Mesothelial cell of epicardium (in vitro differentiated cells): ENCODE measurements around the gene CCDC159. TPM values are rescaled to one million over a fixed set of nuclear protein-coding genes. Genes with fewer than 3 reads are reported as not detected.

Experiments
- DNase-seq, 2 experiments: peaks; one replicate each; pipeline ENCODE4 v3.0.0; 2021; ENCODE audit warnings: low spot score in 2 of 2; ENCODE audit not compliant: unreplicated experiment in 2 of 2
- H3K27ac Mint-ChIP-seq: 2 replicates; pipeline ENCODE4 v1.8.0; 2021; ENCODE audit warnings: mixed read lengths
- H3K27me3 Mint-ChIP-seq: 2 replicates; pipeline ENCODE4 v1.8.0; 2021; ENCODE audit warnings: low read depth, mixed read lengths
- H3K36me3 Mint-ChIP-seq: 2 replicates; pipeline ENCODE4 v1.8.0; 2021; ENCODE audit warnings: mixed read lengths
- H3K4me1 Mint-ChIP-seq: 2 replicates; pipeline ENCODE4 v1.8.0; 2021; ENCODE audit warnings: mixed read lengths
- H3K4me3 Mint-ChIP-seq: 2 replicates; pipeline ENCODE4 v1.8.0; 2021; ENCODE audit warnings: mild to moderate bottlenecking, moderate library complexity, mixed read lengths
- H3K9me3 Mint-ChIP-seq: 2 replicates; pipeline ENCODE4 v1.8.0; 2021; ENCODE audit warnings: mixed read lengths
- total RNA-seq: library from RNA; stranded (reverse); gene quantifications from 3 replicates; pipeline ENCODE4 v1.2.1, GENCODE V29; 2021
- TF ChIP-seq, protein P1 (sequence below): fragments of 200-600 bp; sonication (generic); IDR thresholded peaks from one replicate; pipeline ENCODE4 v1.5.0; 2021; ENCODE audit warnings: antibody characterized with exemption; ENCODE audit not compliant: unreplicated experiment

Gene CCDC159
- total RNA-seq, 1 donor from 2014 or later = 29.6 TPM

DNA sequence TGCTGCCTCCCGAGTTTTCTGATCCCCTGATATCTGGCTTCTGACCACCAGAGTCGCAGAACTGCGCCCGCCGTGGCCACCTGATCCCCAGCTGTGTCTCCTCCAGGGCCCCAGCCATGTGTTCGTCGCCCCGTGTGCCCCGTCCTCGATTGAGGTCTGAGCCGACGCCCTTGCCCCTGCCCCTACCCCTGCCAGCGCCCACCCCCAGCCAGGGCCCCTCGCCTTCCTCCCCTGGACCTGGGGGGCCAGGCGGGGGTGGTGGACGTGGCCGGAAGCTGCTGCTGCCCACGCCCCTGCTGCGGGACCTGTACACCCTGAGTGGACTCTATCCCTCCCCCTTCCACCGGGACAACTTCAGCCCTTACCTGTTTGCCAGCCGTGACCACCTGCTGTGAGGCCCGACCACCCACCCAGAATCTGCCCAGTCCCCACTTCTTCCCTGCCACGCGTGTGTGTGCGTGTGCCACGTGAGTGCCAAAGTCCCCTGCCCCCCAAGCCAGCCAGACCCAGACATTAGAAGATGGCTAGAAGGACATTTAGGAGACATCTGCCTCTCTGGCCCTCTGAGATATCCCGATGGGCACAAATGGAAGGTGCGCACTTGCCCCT is 18.1 kb downstream of the CCDC159 start:
- H3K4me3 Mint-ChIP-seq = no peak overlapping the region
- no peak overlapping the region for H3K27ac Mint-ChIP-seq
- TF ChIP-seq, protein P1, sequence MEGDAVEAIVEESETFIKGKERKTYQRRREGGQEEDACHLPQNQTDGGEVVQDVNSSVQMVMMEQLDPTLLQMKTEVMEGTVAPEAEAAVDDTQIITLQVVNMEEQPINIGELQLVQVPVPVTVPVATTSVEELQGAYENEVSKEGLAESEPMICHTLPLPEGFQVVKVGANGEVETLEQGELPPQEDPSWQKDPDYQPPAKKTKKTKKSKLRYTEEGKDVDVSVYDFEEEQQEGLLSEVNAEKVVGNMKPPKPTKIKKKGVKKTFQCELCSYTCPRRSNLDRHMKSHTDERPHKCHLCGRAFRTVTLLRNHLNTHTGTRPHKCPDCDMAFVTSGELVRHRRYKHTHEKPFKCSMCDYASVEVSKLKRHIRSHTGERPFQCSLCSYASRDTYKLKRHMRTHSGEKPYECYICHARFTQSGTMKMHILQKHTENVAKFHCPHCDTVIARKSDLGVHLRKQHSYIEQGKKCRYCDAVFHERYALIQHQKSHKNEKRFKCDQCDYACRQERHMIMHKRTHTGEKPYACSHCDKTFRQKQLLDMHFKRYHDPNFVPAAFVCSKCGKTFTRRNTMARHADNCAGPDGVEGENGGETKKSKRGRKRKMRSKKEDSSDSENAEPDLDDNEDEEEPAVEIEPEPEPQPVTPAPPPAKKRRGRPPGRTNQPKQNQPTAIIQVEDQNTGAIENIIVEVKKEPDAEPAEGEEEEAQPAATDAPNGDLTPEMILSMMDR = no peak

DNA sequence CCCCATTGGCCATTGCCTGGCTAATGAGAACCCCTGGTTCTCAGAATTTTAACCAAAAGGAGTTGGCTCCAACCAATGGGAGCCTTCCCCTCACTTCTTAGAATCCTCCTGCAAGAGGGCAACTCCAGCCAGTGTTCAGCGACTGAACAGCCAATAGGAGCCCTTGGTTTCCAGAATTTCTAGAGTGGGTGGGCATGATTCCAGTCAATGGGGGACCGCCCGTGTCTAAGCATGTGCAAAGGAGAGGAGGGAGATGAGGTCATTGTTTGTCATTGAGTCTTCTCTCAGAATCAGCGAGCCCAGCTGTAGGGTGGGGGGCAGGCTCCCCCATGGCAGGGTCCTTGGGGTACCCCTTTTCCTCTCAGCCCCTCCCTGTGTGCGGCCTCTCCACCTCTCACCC is 18.6 kb downstream of the CCDC159 start:
- no peak for DNase-seq
- H3K27ac Mint-ChIP-seq = no peak overlapping the region
- H3K4me1 Mint-ChIP-seq = no peaks in the 10 kb centered on the region
- no peak overlapping the region for H3K4me3 Mint-ChIP-seq
- TF ChIP-seq, protein P1 = no peak
- H3K36me3 Mint-ChIP-seq = peaks cover 7% of the 10 kb centered on the region
- no peaks in the 10 kb centered on the region for H3K9me3 Mint-ChIP-seq
- peaks cover 27% of the 10 kb centered on the region for H3K27me3 Mint-ChIP-seq

More for the DNA sequence above, 18.1 kb downstream of the CCDC159 start:
- Mint-ChIP-seq H3K27me3 (peaks cover 32% of the 10 kb centered on the region), H3K36me3 (peaks cover 11% of the 10 kb centered on the region), H3K4me1 (no peaks in the 10 kb centered on the region), H3K9me3 (no peaks in the 10 kb centered on the region)
- no peak for DNase-seq

DNA sequence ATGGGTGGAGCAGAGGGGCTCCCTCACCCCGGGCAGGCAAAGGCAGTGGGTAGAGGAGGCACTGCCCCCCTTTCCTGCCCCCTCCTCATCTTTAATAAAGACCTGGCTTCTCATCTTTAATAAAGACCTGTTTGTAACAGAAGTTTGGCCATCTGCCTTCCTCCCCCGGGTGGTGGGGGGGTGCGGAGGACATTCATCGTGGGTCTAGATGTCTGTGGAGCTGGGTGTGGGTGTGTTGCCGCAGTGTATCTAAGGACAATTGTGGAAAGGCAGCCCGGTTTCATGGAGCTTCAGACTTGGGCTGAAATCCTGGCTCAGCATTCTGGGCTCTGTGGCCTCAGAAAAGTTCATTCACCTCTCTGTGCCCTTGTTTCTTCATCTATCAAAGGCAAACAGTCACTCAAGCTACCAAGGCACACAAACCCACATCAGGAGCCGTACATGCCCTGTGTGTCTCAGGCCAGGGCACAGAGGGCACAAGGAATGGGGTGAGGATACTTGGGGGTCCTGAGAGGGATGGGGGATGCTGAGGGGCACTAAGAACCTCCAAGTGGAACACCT is 19.3 kb downstream of the CCDC159 start:
- Mint-ChIP-seq H3K4me1 (no peaks in the 10 kb centered on the region), H3K36me3 (peaks cover 8% of the 10 kb centered on the region), H3K4me3 (no peak overlapping the region), H3K27me3 (peaks cover 20% of the 10 kb centered on the region), H3K9me3 (no peaks in the 10 kb centered on the region), H3K27ac (no peak overlapping the region)
- DNase-seq = no peak
- TF ChIP-seq, protein P1 = no peak

DNA sequence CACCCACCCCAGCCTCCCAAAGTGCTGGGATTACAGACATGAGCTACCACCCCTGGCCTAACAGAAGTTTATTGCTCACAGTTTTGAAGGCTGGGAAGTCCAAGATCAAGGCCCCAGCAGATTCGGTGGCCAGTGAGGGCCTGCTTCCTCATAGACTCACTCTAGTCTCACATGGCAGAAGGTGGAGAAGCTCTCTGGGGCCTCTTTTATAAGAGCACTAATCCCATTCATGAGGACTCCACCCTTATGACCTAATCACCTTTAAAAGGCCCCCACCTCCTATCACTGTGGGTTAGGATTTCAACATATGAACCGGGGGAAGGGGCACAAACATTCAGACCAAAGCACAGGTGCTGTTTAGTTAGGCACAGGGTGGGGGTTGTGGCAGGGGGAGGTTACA is 21.2 kb downstream of the CCDC159 start:
- no peaks in the 10 kb centered on the region for H3K9me3 Mint-ChIP-seq
- peaks cover 11% of the 10 kb centered on the region for H3K36me3 Mint-ChIP-seq

DNA sequence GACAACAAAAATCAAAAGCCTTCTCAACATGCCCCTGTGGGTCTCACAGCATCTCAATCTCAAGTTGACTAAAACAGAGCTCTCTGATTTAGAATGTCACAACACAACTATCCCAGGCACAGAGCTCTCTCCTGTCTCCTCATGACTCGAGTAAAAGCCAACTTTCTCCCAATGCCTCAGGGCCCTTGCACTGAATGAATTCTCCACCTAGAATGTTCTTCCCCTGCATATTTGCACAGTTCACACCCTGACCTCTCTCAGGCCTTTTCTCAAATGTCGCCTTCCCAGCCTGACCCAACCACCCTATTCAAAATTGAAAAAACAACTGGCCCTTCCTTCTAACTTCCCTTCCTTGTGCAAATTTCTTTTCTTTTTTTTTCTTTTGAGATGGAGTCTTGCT is 24.4 kb downstream of the CCDC159 start:
- Mint-ChIP-seq H3K27ac (no peak overlapping the region), H3K9me3 (no peaks in the 10 kb centered on the region), H3K4me3 (no peak overlapping the region), H3K27me3 (no peaks in the 10 kb centered on the region), H3K4me1 (no peaks in the 10 kb centered on the region), H3K36me3 (peaks cover 5% of the 10 kb centered on the region)
- DNase-seq = no peak
- TF ChIP-seq, protein P1 = no peak

More for the DNA sequence above, 21.2 kb downstream of the CCDC159 start:
- Mint-ChIP-seq H3K27me3 (peaks cover 1% of the 10 kb centered on the region), H3K4me1 (no peaks in the 10 kb centered on the region), H3K27ac (no peak overlapping the region), H3K4me3 (no peak overlapping the region)
- TF ChIP-seq, protein P1 = no peak
- DNase-seq = no peak
